HG03521 (cell line): ENCODE results near the gene ANKRD16.
"Not testable (repeated sequence)": the region's sequence is repeated elsewhere in the genome, so short reads cannot be mapped to it uniquely, and the experiment has no call there.

Experiments used
- ATAC-seq: cut with Tn5 transposase; IDR thresholded peaks from one replicate; pipeline ENCODE4 v1.9.1; 2021; ENCODE audit warnings: mild to moderate bottlenecking, moderate library complexity; ENCODE audit not compliant: unreplicated experiment

Gene ANKRD16

DNA sequence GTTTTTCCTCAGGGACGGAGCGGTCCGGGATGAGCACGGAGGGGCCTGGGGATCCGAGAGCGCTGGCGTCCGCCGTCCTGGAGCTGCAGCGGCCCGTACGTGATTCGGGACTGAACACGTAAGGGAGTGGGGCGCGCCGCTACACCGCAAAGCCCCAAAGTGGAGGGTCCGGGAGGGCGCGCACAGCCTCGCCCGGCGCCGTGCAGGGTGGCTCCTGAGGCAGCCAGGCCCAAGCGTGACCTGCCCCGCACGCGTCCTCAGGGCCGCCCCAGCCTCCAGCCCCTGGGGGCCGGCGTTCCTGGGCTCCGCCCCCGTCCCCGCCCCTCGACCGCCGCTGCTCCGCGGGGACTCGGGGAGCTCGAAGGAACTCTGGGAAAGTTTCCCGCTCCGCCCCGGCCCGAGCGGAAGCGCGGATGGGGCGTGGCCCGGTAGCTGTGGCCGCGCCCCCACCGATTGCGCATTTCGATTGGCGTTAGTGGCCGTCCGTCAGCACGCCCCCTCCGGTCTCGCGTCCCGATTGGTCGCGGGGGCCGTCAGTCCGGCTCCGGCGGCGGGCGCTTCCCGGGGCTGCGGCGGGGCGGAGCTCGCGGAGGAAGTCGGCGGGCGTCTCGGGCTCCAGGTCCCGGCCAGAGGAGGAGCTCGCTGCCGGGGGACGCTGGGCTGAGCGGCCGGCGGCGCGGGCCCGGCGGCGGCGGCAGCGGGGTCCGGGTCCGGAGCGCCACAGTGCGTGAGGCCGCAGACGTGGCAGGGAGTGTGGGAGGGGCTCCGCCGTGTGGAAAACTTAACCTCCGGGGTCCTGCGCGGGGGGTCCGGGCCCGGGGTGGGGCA is at the start of gene ANKRD16, which contains the start of gene FBH1:
Gene ANKRD16, minus strand, starts transcription at position 270 of the 828 bp plus-strand sequence. CDS start 539 bp downstream, outside the sequence.
Gene FBH1, plus strand, starts transcription at position 620 of the 828 bp plus-strand sequence. Its CDS starts 103 bp downstream, at position 723.
- peak; percentile 86 for ATAC-seq

GRCh38 chr10:5938291-5938690 is 48.6 kb upstream of the ANKRD16 start:
- no peak for ATAC-seq

DNA sequence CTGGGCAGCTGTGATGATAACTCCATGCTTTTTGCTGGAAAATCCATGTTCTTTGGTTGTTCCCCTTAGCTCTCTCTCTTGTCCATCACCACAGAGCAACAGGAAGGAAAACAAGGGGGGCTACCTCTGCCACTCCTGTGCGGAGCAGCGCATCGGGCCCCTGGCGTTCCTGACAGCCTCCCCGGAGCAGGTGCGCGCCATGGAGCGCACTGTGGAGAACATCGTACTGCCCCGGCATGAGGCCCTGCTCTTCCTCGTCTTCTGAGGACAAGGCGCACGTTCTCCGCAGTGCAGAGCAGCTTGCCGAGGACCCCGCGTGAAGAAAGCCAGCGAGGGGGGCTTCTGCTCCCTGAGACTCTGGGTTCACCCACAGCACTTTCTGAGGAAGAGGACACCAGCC is 47.3 kb upstream of the ANKRD16 start:
- ATAC-seq: no peak

GRCh38 chr10:5935628-5936027 is 45.9 kb upstream of the ANKRD16 start:
- no peak for ATAC-seq

GRCh38 chr10:5933909-5934546 is 44.3 kb upstream of the ANKRD16 start:
- ATAC-seq: no peak

DNA sequence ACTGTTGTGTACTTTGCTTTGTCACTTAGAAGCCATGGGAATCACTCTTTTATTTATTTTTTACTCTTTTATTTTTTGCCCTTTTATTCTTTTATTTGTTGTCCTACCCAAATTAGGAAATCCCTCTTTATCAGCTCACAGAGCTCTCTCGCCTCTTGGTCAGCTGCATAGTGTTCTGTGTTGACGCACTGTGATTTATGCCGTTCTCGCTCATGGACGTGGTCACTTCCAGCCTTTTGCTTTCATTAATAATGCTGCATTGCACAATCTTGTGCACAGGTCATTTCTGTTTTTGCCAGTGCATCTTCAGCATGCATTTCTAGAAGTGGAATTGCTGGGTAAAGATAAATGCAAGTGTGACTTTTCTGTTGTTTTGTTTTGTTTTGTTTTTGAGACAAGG is 42.7 kb upstream of the ANKRD16 start:
- ATAC-seq: no peak

GRCh38 chr10:5930272-5930671 is 40.6 kb upstream of the ANKRD16 start:
- ATAC-seq: no peak

DNA sequence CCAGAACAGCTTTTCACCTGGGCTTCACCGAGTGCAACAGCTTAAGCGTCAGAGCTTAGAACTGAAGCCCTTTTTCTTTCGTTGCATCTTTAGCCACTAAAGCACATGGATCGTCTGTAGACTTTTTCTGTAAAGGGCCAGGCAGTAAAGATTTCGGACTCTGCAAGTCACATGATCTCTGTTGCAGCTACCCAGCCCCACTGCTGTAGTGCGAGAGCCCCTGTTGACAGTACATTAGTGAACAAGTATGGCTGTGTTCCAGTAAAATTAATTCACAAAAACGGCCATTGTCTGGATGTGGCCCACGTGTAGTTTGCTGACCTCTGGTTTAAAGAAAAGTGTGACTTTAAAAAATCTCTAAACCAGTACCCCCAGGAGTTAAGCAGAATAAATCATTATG is 39.7 kb upstream of the ANKRD16 start:
- ATAC-seq: no peak

DNA sequence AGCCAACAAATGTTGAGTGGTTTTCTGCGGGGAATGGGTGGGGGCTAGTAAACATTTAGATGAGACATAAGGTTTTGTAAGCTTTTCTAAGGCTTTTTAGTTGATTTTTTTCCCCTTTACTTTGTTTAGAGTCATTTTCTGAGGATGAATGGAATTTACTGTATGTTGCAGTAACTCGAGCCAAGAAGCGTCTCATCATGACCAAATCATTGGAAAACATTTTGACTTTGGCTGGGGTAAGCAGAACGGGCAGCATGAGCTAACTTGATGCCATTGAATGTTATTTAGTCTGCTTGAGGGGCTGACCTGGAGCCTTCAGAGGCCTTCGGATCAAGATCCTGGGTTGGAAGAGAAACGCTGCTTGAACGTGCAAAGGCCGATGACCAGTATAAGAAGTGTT is 37.6 kb upstream of the ANKRD16 start:
- ATAC-seq: no peak

DNA sequence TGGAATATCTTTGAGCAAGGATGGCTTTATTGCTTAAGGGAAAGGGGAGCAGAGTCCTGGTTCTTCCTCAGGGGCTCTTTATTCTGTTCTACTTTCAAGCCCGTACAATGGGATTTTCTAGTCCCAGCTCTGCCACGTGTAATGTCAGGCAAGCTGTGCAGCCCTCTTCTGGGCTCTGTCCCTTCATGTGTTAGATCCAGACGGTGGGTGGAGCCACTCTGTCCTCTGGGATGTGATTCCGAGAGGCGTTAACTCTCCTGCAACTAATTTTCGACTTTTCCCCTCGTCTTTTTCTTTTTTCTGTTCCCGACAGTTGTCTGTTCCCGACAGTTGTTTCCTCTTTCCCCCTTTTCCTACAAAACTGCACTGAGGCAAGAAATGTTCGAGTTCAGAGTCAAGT is 35.2 kb upstream of the ANKRD16 start:
- ATAC-seq: no peak

GRCh38 chr10:5921746-5922145 is 32.1 kb upstream of the ANKRD16 start:
- no peak for ATAC-seq

DNA sequence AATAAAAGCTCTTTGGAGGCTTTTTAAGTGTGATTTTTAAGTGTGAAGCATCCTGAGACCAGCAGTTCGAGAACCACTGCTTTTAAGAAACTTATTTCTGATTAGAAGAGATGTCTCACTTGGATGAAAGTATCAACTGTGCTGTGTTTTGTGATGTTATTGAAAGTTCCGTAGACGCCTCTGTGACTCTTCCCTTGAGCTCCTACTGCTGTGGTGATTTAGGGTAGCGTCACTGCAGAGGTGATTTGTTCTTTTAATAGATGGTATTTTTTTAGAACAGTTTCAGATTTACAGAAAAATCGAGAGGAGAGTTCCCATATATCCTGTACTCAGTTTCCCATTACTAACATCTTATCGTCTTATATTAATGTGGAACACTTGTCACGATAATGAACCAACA is 29.9 kb upstream of the ANKRD16 start:
- ATAC-seq: no peak

DNA sequence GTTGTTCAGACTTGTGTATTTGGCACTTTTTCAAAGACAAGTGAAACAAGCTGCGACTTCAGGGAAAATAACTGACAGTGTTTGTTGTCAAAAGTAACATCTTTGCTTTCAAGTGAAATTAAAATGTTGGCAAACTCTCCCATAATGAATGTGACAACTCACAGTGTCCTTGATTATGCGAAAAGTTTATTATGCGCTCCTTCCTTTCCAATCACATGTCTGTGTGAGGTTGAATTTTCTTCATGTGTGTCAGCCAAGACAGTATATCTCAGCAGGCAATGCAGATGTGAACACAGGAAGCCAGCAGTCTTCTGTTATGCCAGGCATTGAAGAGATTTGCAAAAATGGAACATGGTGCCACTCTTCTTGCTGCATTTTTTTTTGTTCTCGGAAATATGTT is 29.1 kb upstream of the ANKRD16 start:
- ATAC-seq: no peak

DNA sequence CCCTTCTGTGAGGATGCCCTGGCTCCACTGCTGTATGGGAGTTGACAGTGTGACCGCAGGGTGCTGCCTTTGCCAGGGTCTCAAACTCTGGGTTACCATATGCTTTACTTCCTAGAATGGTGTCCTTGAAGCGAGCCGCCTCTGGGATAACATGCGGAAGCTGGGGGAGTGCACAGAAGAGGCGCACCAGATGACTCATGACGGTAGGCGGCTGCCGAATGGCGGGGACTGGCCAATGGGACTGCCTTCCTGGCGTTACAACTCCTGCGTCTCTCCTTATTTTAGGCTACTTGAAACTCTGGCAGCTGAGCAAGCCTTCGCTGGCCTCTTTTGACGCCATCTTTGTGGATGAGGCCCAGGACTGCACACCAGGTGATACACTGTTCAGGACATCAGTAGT is 27.6 kb upstream of the ANKRD16 start:
- ATAC-seq: no peak

DNA sequence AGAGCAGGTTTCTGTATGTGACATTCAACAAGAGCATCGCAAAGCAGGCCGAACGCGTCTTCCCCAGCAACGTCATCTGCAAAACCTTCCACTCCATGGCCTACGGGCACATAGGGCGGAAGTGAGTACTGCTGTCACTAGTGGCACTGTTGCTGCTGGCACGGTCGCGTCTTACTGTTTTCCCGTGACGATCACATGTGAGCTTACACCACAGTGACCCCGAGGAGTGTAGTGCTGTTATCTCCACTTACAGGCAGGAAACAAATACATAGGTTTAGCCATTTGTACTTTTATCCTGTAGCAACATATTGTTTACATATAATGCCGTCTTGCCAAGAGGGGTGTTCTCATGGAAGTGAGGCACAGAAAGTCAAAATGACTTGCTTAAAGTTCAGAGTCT is 25.8 kb upstream of the ANKRD16 start:
- no peak for ATAC-seq

- no peak for ATAC-seq
Measured at GRCh38 chr10:5913736-5914135, 24.0 kb upstream of the ANKRD16 start.

DNA sequence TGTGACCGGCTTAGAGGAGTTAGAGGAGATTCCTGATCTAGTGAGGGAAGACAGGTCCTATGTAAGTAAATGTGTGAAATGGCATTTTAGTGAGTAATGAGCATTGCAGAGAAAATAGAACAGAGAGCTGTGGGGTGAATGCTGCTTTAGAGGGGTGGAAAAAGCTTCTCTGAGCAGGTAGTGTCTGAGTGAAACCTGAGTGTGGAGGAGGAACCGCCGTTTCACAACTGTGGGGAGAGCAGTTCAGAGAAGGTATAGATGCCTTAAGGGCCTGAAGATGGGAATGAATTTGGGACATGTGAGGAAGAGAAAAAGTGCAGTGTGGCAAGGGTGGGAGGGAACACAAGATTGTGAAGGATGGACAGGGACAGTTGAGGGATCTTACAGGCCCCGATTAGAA is 22.0 kb upstream of the ANKRD16 start:
- ATAC-seq: no peak

GRCh38 chr10:5910323-5911100 is 20.8 kb upstream of the ANKRD16 start:
- no peak for ATAC-seq

GRCh38 chr10:5908676-5909075 is 19.0 kb upstream of the ANKRD16 start:
- ATAC-seq: not testable (repeated sequence)

- ATAC-seq: no peak
Measured at GRCh38 chr10:5906651-5907050, 17.0 kb upstream of the ANKRD16 start.

DNA sequence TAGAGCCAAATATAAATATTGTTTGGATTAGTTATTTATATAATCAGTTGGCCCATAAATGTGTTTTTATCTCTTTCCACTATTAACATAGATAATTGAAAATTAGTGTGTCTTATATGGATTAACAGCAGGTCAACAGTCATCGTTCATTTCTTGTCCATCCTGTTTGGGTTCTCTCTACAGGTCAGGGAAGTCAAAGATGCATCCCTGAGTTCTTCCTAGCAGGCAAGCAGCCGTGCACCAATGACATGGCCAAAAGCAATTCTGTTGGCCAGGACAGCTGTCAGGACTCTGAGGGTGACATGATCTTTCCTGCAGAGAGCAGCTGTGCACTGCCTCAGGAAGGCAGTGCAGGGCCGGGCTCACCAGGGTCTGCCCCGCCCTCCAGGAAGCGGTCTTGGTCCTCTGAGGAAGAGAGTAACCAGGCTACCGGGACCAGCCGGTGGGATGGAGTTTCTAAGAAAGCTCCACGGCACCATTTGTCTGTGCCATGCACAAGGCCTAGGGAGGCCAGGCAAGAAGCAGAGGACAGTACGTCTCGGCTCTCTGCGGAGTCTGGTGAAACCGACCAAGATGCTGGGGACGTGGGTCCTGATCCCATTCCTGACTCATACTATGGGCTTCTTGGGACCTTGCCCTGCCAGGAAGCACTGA is 16.3 kb upstream of the ANKRD16 start:
- no peak for ATAC-seq
